Fibroblast of lung (primary cell): ENCODE results near the gene MRPS18A. TPM values are rescaled to one million over a fixed set of nuclear protein-coding genes. Genes with fewer than 3 reads are reported as not detected.

Experiments
- DNase-seq, 2 donors: peaks; one replicate each; pipeline versions ENCODE4 v3.0.0 to v3.0.0-alpha.2; 2010; ENCODE audit warnings: low read depth in 2 of 2
- H2AFZ ChIP-seq: 2 replicates; pipeline ENCODE4 v1.5.1; 2012; ENCODE audit warnings: low read length, control low read depth, inconsistent platforms
- H3K27ac ChIP-seq: 2 replicates; pipeline ENCODE4 v1.5.1; 2011; ENCODE audit warnings: low read length, control low read depth; ENCODE audit not compliant: insufficient read depth
- H3K27me3 ChIP-seq: 2 replicates; pipeline ENCODE4 v1.5.1; 2011; ENCODE audit warnings: mild to moderate bottlenecking, low read length; ENCODE audit not compliant: control insufficient read depth, insufficient read depth
- H3K36me3 ChIP-seq: 2 replicates; pipeline ENCODE4 v1.5.1; 2011; ENCODE audit warnings: low read length; ENCODE audit not compliant: control insufficient read depth, insufficient read depth
- H3K4me1 ChIP-seq: 2 replicates; pipeline ENCODE4 v1.5.1; 2011; ENCODE audit warnings: low read length; ENCODE audit not compliant: control insufficient read depth, insufficient read depth; ENCODE audit errors: extremely low read depth
- H3K4me2 ChIP-seq: 2 replicates; pipeline ENCODE4 v1.5.1; 2011; ENCODE audit warnings: low read length, control low read depth; ENCODE audit not compliant: insufficient read depth; ENCODE audit errors: extremely low read depth
- H3K4me3 ChIP-seq, 4 experiments: fragments of 200-600 bp in 1 of 4; sonication (generic) in 1 of 4; replicated peaks in 1 of 4; 2 replicates each; pipeline ENCODE4 v1.5.1; 2011 to 2016; ENCODE audit warnings: low read length in 4 of 4, low read depth in 3 of 4, mild to moderate bottlenecking in 3 of 4, control low read depth in 2 of 4, inconsistent platforms in 1 of 4, mixed read lengths in 1 of 4; ENCODE audit not compliant: insufficient read depth in 1 of 4; ENCODE audit errors: control extremely low read depth in 1 of 4
- H3K79me2 ChIP-seq: 2 replicates; pipeline ENCODE4 v1.5.1; 2012; ENCODE audit warnings: mild to moderate bottlenecking, low read length, inconsistent platforms; ENCODE audit not compliant: control insufficient read depth, insufficient read depth
- H3K9ac ChIP-seq: 2 replicates; pipeline ENCODE4 v1.5.1; 2011; ENCODE audit warnings: mild to moderate bottlenecking, low read length, control low read depth; ENCODE audit not compliant: insufficient read depth
- H3K9me3 ChIP-seq: 2 replicates; pipeline ENCODE4 v1.5.1; 2012; ENCODE audit warnings: low read depth, low read length; ENCODE audit not compliant: control insufficient read depth, insufficient read depth
- H4K20me1 ChIP-seq: 2 replicates; pipeline ENCODE4 v1.5.1; 2011; ENCODE audit warnings: low read length; ENCODE audit not compliant: control insufficient read depth, insufficient read depth; ENCODE audit errors: extremely low read depth
- CTCF ChIP-seq, 2 donors: IDR thresholded peaks in 1 of 2; conservative IDR thresholded peaks in 1 of 2; 1 replicate in 1 of 2; 2 replicates in 1 of 2; pipeline ENCODE4 v1.5.1; 2011 to 2012; ENCODE audit warnings: low read length in 2 of 2, control low read depth in 1 of 2, inconsistent platforms in 1 of 2, low read depth in 1 of 2, mild to moderate bottlenecking in 1 of 2
- EZH2 ChIP-seq: IDR thresholded peaks from 2 replicates; pipeline ENCODE4 v1.5.1; 2012; ENCODE audit warnings: low read length, control low read depth, mild to moderate bottlenecking; ENCODE audit errors: missing control alignments
- polyA plus RNA-seq, 2 donors: library from polyadenylated mRNA; depleted of rRNA in 1 of 2; stranded (reverse) in 1 of 2; unstranded in 1 of 2; fragments of >200 nt; gene quantifications; 2 replicates each; pipeline ENCODE4 v1.2.1, GENCODE V29; 2011 to 2012; ENCODE audit warnings: missing spikeins in 1 of 2
- total RNA-seq: library from RNA; depleted of rRNA; stranded (reverse); fragments of >200 nt; gene quantifications from 2 replicates; pipeline ENCODE4 v1.2.1, GENCODE V29; 2014

The MRPS18A gene
- total and polyA plus RNA-seq, 2 donors (not counting 1 experiment from before 2014, with no cell fraction given): 31.8 to 42.1 TPM

- DNase-seq: peak in 1 of 2 donors; percentile 47
- H3K27me3 ChIP-seq: no peaks in the 10 kb centered on the region
Measured at GRCh38 chr6:43671801-43672690, 15.5 kb downstream of the MRPS18A start.

GRCh38 chr6:43671011-43671800, 16.4 kb downstream of the MRPS18A start:
- peaks cover 27% of the 10 kb centered on the region for H3K36me3 ChIP-seq

More at GRCh38 chr6:43671801-43672690, 15.5 kb downstream of the MRPS18A start:
- TF ChIP-seq CTCF (conservative IDR thresholded peaks at IDR 0.05 in 1 of 2, IDR thresholded peaks at IDR 0.05 in 1 of 2; ENCODE audit: low read depth in 1 of 2, low read length in 2 of 2) (no peak), EZH2 (no peak)
- Histone ChIP-seq H2AFZ (no peak overlapping the region), H3K4me3 (no peak overlapping the region), H3K4me1 (peaks cover 14% of the 10 kb centered on the region), H3K79me2 (no peaks in the 10 kb centered on the region), H3K4me2 (no peak overlapping the region), H4K20me1 (peaks cover under 1% of the 10 kb centered on the region), H3K27ac (no peak overlapping the region), H3K9me3 (no peaks in the 10 kb centered on the region), H3K36me3 (peaks cover 27% of the 10 kb centered on the region), H3K9ac (no peak overlapping the region)

More at GRCh38 chr6:43671011-43671800, 16.4 kb downstream of the MRPS18A start:
- peaks cover 14% of the 10 kb centered on the region for H3K4me1 ChIP-seq
- H3K27ac ChIP-seq: no peak overlapping the region
- TF ChIP-seq CTCF (conservative IDR thresholded peaks at IDR 0.05 in 1 of 2, IDR thresholded peaks at IDR 0.05 in 1 of 2; ENCODE audit: low read depth in 1 of 2, low read length in 2 of 2): no peak
- DNase-seq: peak in 1 of 2 donors; percentile 9
- no peak overlapping the region for H3K4me2 ChIP-seq
- no peaks in the 10 kb centered on the region for H3K27me3 ChIP-seq
- H3K9ac ChIP-seq: no peak overlapping the region
- no peaks in the 10 kb centered on the region for H3K79me2 ChIP-seq
- peaks cover 2% of the 10 kb centered on the region for H4K20me1 ChIP-seq
- no peak overlapping the region for H3K4me3 ChIP-seq
- no peaks in the 10 kb centered on the region for H3K9me3 ChIP-seq
- H2AFZ ChIP-seq: no peak overlapping the region
